Ureter (tissue), 1 donor: ENCODE measurements around the gene POGZ. TPM values are rescaled to one million over a fixed set of nuclear protein-coding genes. Genes with fewer than 3 reads are reported as not detected.

Experiments
- DNase-seq: peaks from one replicate; pipeline ENCODE4 v3.0.0-alpha.2; 2020; ENCODE audit warnings: low spot score
- total RNA-seq: library from RNA; stranded (reverse); gene quantifications from one replicate; pipeline ENCODE4 v1.2.4, GENCODE V29; 2023
- donor health status: DM: yes; HTN: yes; CAD: no.

The POGZ gene
- total RNA-seq: 175 TPM

- DNase-seq: peak; percentile 98
Measured at GRCh38 chr1:151459331-151460046, at the start of gene POGZ. POGZ (minus strand) TSS chr1:151459494; CDS start chr1:151442204, 17,290 bp downstream.

- no peak for DNase-seq
Measured at GRCh38 chr1:151508833-151509232, 49.5 kb upstream of the POGZ start.

- no peak for DNase-seq
Measured at GRCh38 chr1:151504759-151505158, 45.5 kb upstream of the POGZ start.

- DNase-seq: no peak
Measured at GRCh38 chr1:151504252-151504651, 45.0 kb upstream of the POGZ start.

- no peak for DNase-seq
Measured at GRCh38 chr1:151502859-151503780, 43.8 kb upstream of the POGZ start.

GRCh38 chr1:151502035-151502700, 42.9 kb upstream of the POGZ start:
- no peak for DNase-seq

GRCh38 chr1:151501474-151501873, 42.2 kb upstream of the POGZ start:
- DNase-seq: no peak

- DNase-seq: no peak
Measured at GRCh38 chr1:151499930-151500329, 40.6 kb upstream of the POGZ start.

GRCh38 chr1:151499365-151499764, 40.1 kb upstream of the POGZ start:
- DNase-seq: no peak

GRCh38 chr1:151495316-151495715, 36.0 kb upstream of the POGZ start:
- no peak for DNase-seq

GRCh38 chr1:151494741-151495281, 35.5 kb upstream of the POGZ start:
- DNase-seq: no peak

- DNase-seq: no peak
Measured at GRCh38 chr1:151493042-151493441, 33.7 kb upstream of the POGZ start.

GRCh38 chr1:151492120-151492519, 32.8 kb upstream of the POGZ start:
- no peak for DNase-seq

- DNase-seq: no peak
Measured at GRCh38 chr1:151491641-151492040, 32.3 kb upstream of the POGZ start.

GRCh38 chr1:151486557-151486956, 27.3 kb upstream of the POGZ start:
- no peak for DNase-seq

GRCh38 chr1:151485685-151486255, 26.5 kb upstream of the POGZ start:
- DNase-seq: no peak

GRCh38 chr1:151482017-151482416, 22.7 kb upstream of the POGZ start:
- no peak for DNase-seq

- no peak for DNase-seq
Measured at GRCh38 chr1:151479462-151479861, 20.2 kb upstream of the POGZ start.

GRCh38 chr1:151478923-151479322, 19.6 kb upstream of the POGZ start:
- DNase-seq: no peak

- DNase-seq: no peak
Measured at GRCh38 chr1:151478140-151478812, 19.0 kb upstream of the POGZ start.

- DNase-seq: no peak
Measured at GRCh38 chr1:151477066-151477465, 17.8 kb upstream of the POGZ start.
